Fibroblast of mammary gland (primary cell): ENCODE data around the gene OTUD5.

Experiments
- DNase-seq: peaks from one replicate; pipeline ENCODE4 v3.0.0-alpha.2; 2010; ENCODE audit warnings: low read depth
- H3K4me3 ChIP-seq: 2 replicates; pipeline ENCODE4 v1.5.1; 2011; ENCODE audit warnings: low read depth, mild to moderate bottlenecking, low read length, moderate library complexity; ENCODE audit not compliant: control insufficient read depth
- TF ChIP-seq, protein P1 (sequence below): conservative IDR thresholded peaks from 2 replicates; pipeline ENCODE4 v1.5.1; 2011; ENCODE audit warnings: low read depth, low read length, inconsistent platforms; ENCODE audit not compliant: control insufficient read depth, insufficient read depth

The OTUD5 gene

DNA sequence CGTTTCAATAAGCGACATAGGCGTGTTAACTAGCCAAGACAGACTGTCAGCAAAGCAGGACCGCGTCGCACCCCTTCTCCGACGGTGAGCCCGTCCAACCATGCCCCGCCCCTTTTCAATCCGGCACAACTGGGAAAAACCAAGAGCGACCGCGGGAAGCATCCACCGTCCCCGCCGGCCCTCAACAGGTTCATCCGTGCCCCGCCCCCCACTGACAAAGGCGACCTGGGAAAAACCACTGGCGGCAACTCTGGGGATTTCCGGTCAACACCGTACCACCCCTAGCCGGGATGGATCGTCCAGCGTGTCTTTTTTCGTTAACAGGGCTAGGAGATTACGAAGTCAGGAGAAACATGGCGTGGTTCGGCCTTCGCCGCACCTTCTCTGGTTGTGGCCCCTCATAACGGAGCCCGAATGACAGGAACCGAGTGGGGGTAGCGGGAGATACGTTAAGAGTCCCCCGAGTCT, 60.2 kb downstream of the OTUD5 start:
- DNase-seq, result peak; percentile 62
- peak overlapping the region; percentile 80 for H3K4me3 ChIP-seq
- TF ChIP-seq, protein P1, sequence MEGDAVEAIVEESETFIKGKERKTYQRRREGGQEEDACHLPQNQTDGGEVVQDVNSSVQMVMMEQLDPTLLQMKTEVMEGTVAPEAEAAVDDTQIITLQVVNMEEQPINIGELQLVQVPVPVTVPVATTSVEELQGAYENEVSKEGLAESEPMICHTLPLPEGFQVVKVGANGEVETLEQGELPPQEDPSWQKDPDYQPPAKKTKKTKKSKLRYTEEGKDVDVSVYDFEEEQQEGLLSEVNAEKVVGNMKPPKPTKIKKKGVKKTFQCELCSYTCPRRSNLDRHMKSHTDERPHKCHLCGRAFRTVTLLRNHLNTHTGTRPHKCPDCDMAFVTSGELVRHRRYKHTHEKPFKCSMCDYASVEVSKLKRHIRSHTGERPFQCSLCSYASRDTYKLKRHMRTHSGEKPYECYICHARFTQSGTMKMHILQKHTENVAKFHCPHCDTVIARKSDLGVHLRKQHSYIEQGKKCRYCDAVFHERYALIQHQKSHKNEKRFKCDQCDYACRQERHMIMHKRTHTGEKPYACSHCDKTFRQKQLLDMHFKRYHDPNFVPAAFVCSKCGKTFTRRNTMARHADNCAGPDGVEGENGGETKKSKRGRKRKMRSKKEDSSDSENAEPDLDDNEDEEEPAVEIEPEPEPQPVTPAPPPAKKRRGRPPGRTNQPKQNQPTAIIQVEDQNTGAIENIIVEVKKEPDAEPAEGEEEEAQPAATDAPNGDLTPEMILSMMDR, result no peak

DNA sequence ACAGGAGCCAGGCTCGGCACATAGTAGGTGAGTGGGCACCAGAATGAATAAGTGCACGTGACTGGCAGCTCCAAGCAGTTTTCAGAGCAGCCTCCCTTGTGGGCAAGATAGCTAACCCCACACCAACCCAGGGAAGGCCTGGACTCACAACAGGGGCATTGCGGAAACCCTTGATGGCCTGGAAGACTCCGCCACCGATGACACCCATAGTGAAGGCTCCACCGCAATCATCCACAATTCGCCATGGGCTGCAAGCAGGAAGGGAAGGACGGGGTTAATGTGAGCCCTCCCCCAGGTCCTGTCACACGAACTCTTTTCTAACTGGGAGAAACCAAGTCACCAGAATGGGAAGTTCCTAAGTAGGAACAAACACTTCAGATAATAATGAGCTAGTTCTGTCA, 60.8 kb downstream of the OTUD5 start:
- DNase-seq, result peak; percentile 34
- TF ChIP-seq, protein P1, result no peak
- peak overlapping the region; percentile 80 for H3K4me3 ChIP-seq

DNA sequence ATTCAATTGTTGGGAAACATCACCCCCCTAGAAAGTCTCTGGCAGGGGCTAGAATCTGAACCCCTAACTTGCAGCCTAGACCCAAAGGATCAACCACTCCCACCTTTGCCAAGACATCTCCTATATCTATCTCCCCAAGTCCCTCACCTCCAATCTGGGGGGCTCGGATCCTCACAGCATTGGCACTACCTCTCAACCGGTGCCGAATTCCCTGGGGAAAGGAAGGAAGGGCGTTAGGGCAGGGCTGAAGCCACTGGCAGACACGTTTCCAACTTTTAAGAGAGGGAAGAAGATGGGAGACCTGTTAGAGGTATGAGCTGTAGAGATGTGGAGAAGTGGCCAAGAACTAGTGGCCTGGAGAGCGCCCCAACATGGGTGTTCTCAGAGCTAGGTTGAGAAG, 62.5 kb downstream of the OTUD5 start:
- no peak for DNase-seq
- TF ChIP-seq, protein P1, result no peak
- no peak overlapping the region for H3K4me3 ChIP-seq

DNA sequence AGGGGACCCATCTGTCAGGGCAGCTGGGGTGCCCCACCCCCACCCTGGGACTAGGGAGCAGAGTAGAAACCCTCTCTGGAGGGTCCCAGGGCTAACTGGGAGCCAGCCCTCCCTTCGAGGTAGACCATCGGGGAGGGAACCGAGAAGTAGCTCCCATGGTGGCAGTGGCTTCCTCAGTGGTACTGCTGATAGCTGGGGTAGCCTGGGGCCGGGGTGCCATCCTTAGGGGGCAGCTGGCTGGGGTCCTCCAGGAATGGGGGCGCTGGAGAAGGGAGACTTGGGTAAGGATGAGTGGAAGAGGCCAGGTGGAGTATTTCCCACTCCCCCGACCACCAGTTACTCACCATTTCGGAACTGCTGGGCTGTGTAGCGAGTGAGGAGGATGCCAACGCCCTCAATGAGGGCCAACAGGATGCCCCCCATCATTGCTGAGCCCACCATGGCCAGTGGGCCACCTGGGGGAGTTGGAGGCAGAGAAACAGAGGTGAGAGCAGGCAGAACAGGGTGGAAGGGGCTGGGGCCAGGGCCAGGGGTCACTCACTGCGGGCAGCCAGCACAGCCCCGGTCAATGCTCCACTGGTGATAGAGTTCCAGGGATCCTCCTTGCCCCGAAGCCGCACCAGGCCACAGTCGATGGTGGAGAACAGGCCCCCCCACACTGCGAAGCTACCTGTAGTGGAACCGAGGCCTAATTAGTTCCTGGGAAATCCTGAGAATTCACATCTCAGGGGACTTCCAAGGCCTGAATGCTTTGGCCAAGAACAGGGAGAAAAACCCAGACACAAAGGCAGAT, 63.7 kb downstream of the OTUD5 start:
- TF ChIP-seq, protein P1, result no peak
- H3K4me3 ChIP-seq, result no peak overlapping the region
- DNase-seq, result no peak

DNA sequence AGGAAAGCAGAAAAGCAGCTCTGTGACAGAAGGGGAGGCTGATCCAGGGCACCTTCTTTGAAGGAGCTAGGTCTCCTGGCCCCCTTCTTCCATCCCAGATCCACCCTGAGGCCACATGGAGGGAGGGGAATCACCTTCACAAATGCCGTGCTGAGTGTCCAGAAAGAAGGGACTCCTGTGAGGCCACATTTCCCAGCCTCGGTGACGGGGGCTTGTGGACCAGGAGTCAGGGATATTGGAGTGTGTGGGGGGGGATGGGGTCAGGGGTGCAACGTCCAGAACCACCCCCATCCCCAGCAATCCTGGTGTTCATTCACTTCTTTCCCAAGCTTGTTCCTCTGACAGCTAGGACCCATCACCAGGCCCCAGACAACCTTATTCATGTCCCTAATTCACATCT, 64.5 kb downstream of the OTUD5 start:
- TF ChIP-seq, protein P1, result no peak
- H3K4me3 ChIP-seq, result no peak overlapping the region
- no peak for DNase-seq

DNA sequence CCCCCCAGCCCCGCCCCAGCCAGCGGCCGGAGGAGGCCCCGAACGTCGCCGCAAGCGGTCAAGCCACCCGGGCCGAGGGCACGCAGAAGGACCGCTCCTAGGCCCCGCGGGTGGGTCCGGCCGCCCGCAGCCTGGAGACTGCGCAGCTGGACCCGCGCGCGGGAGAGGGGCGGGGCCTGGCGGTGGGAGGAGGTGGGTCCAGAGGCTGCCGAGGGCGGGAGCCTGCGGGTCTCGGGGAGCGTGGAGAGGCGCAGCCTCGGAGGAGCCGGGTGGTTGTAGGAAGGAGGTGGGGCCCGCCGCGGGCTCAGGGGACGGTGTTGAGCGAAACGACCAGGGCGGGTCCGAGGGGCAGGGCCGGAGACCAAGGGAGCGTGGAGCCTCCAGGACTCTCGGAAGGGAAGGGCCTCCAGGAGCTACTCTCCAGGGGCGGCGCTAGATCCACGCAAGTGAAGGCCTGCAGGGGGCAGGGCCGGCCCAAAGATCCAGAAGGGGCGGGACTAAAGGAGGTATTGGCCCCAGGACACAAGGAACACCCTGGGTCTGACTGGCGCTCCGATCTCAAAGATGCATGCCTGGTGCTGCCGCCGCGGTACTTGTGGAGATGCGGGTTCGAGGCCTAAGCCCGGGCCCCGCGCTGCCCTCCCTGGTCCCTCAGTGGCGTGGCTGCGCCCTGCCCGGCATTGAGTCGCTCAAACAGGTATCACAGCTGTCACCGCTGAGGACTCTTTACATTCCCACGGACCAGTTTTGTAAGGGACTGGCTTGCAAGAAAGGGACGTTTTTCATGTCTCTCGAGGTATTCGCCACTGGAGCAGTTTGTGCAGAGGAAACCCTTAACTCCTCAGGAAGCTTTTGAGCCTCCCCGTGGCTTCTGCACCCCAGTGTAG, 65.8 kb downstream of the OTUD5 start:
- peak overlapping the region; percentile 40 for H3K4me3 ChIP-seq
- DNase-seq, result peak; percentile 78
- TF ChIP-seq, protein P1, result peak; percentile 33
